ENCODE data around the gene PRDM16. TPM values are rescaled to one million over a fixed set of nuclear protein-coding genes. Genes with fewer than 3 reads are reported as not detected.

Gene PRDM16
- total and polyA plus RNA-seq, 2 of the 13 experiments (the other 11 are each of a cell fraction or from before 2014, with no cell fraction given): 0.15 to 0.81 TPM

GRCh38 chr1:3169665-3170356 is 100.8 kb downstream of the PRDM16 start:
- no TSS peak for BruUV-seq (replicated peaks)
- H3K79me2 ChIP-seq (ENCODE audit: insufficient read depth, low read length): no peaks in the 10 kb centered on the region
- TF ChIP-seq ZNF652 (CRISPR knock-in tag; IDR thresholded peaks at IDR 0.05; ENCODE audit: borderline replicate concordance, low read depth) (peak; percentile 67), ARNT (IDR thresholded peaks at IDR 0.05) (no peak)
- no peak overlapping the region for H3K27ac ChIP-seq (ENCODE audit: extremely low read length, insufficient read depth, low read length)
- DNase-seq (ENCODE audit: low spot score) (no peak), ATAC-seq (peak; percentile 8; the same call in 1 of the 3 replicates), FAIRE-seq (no peak)
- intact Hi-C loops (cut with micrococcal nuclease; ENCODE audit: unreplicated experiment): loop anchor here (10.0 kb wide), 1 partner anchor 55 kb away; no protein-coding TSS in a partner anchor
- no peak overlapping the region for H2AFZ ChIP-seq (ENCODE audit: low read length)
- peak overlapping the region in 2 of 3 experiments; percentile 13 to 78; a peak in 1 of 6 replicates for H3K4me3 ChIP-seq (replicated peaks in 1 of 3; ENCODE audit: insufficient read depth in 1 of 3, low read depth in 2 of 3, low read length in 3 of 3)
- H3K4me2 ChIP-seq (ENCODE audit: low read depth, low read length): peak overlapping the region; percentile 95
- peaks cover 1 to 3% of the 10 kb centered on the region in 2 experiments; a peak in 2 of 5 replicates for H3K27me3 ChIP-seq (ENCODE audit: control insufficient read depth in 1 of 2, insufficient read depth in 2 of 2, low read length in 2 of 2)
- H3K4me1 ChIP-seq (ENCODE audit: insufficient read depth, low read length): peaks cover 22% of the 10 kb centered on the region
- H3K36me3 ChIP-seq (replicated peaks in 1 of 2; ENCODE audit: control insufficient read depth in 1 of 2, insufficient read depth in 2 of 2, low read length in 2 of 2): no peaks in the 10 kb centered on the region
- CTCF ChIA-PET (ENCODE audit: low intra/inter-chr PET ratio, low total read pairs): no interaction called here
- H4K20me1 ChIP-seq (ENCODE audit: insufficient read depth, low read length): no peaks in the 10 kb centered on the region
- H3K9me3 ChIP-seq (ENCODE audit: low read length): no peaks in the 10 kb centered on the region
- peak overlapping the region; percentile 42 for H3K9ac ChIP-seq (ENCODE audit: insufficient read depth, low read depth, low read length)
- POLR2A ChIA-PET: interaction anchor here (1.7 to 1.8 kb wide), 3 partner anchors 22 to 53 kb away, joined by 7 read pairs; no protein-coding TSS in a partner anchor
- in situ Hi-C loops (cut with HindIII; ENCODE audit: extremely low pct_ligation_motif_present, low pct_unique_long_range_greater_than_20kb): no loop called here
- WGBS (ENCODE audit: low lambda C conversion rate): 58% methylated on average over 30 of the region's 35 CpGs

DNA sequence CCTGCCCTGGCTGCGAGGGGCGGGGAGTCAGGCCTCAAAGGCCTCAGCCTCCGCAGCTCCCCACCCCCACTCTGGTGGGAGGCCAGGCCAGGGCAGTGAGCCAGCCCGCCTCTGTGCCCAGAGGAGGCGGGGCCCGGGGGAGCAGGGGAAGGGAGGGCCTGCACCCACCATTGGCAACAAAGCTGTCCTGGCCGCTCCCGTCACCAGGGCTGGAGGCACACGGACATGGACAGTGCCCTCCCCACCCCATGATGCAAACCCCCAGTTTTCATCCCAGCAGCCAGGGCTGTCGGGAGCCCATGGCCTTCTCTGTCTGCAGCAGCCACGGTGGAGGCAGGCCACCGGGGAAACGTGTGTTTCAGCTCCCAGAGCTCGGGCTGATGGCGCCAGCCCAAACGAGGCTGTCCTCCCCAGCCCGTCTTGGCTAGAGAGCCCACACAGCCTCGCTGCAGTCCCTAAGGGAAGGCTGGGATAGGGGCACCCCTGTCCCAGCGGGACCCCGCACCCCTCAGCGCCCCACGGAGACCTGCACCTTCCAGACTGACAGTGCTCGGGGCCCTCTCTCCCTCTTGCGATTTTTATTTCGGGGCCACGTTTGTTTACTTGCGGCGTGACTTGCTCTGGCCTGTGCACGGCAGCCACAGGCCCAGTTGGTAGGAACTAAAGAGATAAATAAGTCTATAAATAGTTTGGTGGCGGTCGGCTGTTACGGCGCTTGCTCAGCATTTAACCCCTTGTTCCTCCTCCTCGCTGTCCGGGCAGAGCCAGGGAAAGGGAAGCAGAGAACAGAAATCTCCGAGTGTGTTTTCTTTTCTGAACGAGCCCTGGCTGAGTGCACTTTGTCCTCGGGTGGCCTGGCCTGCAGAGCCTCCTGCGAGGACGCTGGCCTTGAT is 101.8 kb downstream of the PRDM16 start:
- Histone ChIP-seq H3K4me1 (ENCODE audit: insufficient read depth, low read length) (peaks cover 22% of the 10 kb centered on the region), H2AFZ (ENCODE audit: low read length) (no peak overlapping the region), H3K4me3 (replicated peaks in 1 of 3; ENCODE audit: insufficient read depth in 1 of 3, low read depth in 2 of 3, low read length in 3 of 3) (peak overlapping the region; percentile 53 to 78 (median 54)), H3K36me3 (replicated peaks in 1 of 2; ENCODE audit: control insufficient read depth in 1 of 2, insufficient read depth in 2 of 2, low read length in 2 of 2) (no peaks in the 10 kb centered on the region), H3K4me2 (ENCODE audit: low read depth, low read length) (peak overlapping the region; percentile 95), H3K9ac (ENCODE audit: insufficient read depth, low read depth, low read length) (peak overlapping the region; percentile 42), H3K27ac (ENCODE audit: extremely low read length, insufficient read depth, low read length) (peak overlapping the region; percentile 58), H3K27me3 (ENCODE audit: control insufficient read depth in 1 of 2, insufficient read depth in 2 of 2, low read length in 2 of 2) (peaks cover 1 to 3% of the 10 kb centered on the region in 2 experiments; a peak in 2 of 5 replicates), H4K20me1 (ENCODE audit: insufficient read depth, low read length) (no peaks in the 10 kb centered on the region), H3K9me3 (ENCODE audit: low read length) (no peaks in the 10 kb centered on the region), H3K79me2 (ENCODE audit: insufficient read depth, low read length) (no peaks in the 10 kb centered on the region)
- POLR2A ChIA-PET: interaction anchor here (1.3 to 1.8 kb wide), 4 partner anchors 21 to 80 kb away, joined by 3 to 7 read pairs (median 7); no protein-coding TSS in a partner anchor
- ATAC-seq (peak; percentile 79), DNase-seq (ENCODE audit: low spot score) (peak; percentile 40), FAIRE-seq (no peak)
- intact Hi-C loops (cut with micrococcal nuclease; ENCODE audit: unreplicated experiment): loop anchor here (10.0 kb wide), 1 partner anchor 56 kb away; no protein-coding TSS in a partner anchor
- no TSS peak for BruUV-seq (replicated peaks)
- CTCF ChIA-PET (ENCODE audit: low intra/inter-chr PET ratio, low total read pairs): no interaction called here
- whole genome bisulfite sequencing (ENCODE audit: low lambda C conversion rate): 3% methylated on average over 11 of the region's 40 CpGs
- in situ Hi-C loops (cut with HindIII; ENCODE audit: extremely low pct_ligation_motif_present, low pct_unique_long_range_greater_than_20kb): no loop called here
- TF ChIP-seq ZBTB42 (CRISPR knock-in tag; IDR thresholded peaks at IDR 0.05) (no peak), CEBPB (IDR thresholded peaks at IDR 0.05; ENCODE audit: borderline replicate concordance, low read depth, low read length) (no peak), ZNF317 (CRISPR knock-in tag; IDR thresholded peaks at IDR 0.05) (no peak), SNRNP70 (IDR thresholded peaks at IDR 0.05; ENCODE audit: low read depth, low read length) (no peak), ATF1 (CRISPR knock-in tag; IDR thresholded peaks at IDR 0.05) (no peak), HOMEZ (CRISPR knock-in tag; IDR thresholded peaks at IDR 0.05; ENCODE audit: low read depth) (no peak), NFKB2 (CRISPR knock-in tag; IDR thresholded peaks at IDR 0.05; ENCODE audit: borderline replicate concordance) (peak; percentile 17; the same call in 1 of the 2 replicates), ZNF354B (CRISPR knock-in tag; IDR thresholded peaks at IDR 0.05) (no peak)
- TF ChIP-seq, protein P1, sequence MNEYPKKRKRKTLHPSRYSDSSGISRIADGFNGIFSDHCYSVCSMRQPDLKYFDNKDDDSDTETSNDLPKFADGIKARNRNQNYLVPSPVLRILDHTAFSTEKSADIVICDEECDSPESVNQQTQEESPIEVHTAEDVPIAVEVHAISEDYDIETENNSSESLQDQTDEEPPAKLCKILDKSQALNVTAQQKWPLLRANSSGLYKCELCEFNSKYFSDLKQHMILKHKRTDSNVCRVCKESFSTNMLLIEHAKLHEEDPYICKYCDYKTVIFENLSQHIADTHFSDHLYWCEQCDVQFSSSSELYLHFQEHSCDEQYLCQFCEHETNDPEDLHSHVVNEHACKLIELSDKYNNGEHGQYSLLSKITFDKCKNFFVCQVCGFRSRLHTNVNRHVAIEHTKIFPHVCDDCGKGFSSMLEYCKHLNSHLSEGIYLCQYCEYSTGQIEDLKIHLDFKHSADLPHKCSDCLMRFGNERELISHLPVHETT (CRISPR knock-in tag; conservative IDR thresholded peaks at IDR 0.05): no peak
